ENCODE measurements around the gene USP32.
"Not testable (repeated sequence)": the region's sequence is repeated elsewhere in the genome, so short reads cannot be mapped to it uniquely, and the experiment has no call there.

USP32 gene

GRCh38 chr17:60383379-60383778 is 8.6 kb downstream of the USP32 start:
- no peak overlapping the region for H3K4me3 ChIP-seq (replicated peaks; ENCODE audit: low read depth, low read length)
- TF ChIP-seq CTCF (IDR thresholded peaks at IDR 0.05; ENCODE audit: low read length, missing control alignments): no peak
- no peak for DNase-seq (ENCODE audit: low read depth)

GRCh38 chr17:60381958-60382357 is 10.0 kb downstream of the USP32 start:
- DNase-seq (ENCODE audit: low read depth): no peak
- no peak for TF ChIP-seq CTCF (IDR thresholded peaks at IDR 0.05; ENCODE audit: low read length, missing control alignments)
- H3K4me3 ChIP-seq (replicated peaks; ENCODE audit: low read depth, low read length): no peak overlapping the region

GRCh38 chr17:60379461-60379860 is 12.5 kb downstream of the USP32 start:
- not testable (repeated sequence) for H3K4me3 ChIP-seq (replicated peaks; ENCODE audit: low read depth, low read length); DNase-seq (ENCODE audit: low read depth)

GRCh38 chr17:60378187-60378586 is 13.7 kb downstream of the USP32 start:
- not testable (repeated sequence) for DNase-seq (ENCODE audit: low read depth); H3K4me3 ChIP-seq (replicated peaks; ENCODE audit: low read depth, low read length)

- H3K4me3 ChIP-seq (replicated peaks; ENCODE audit: low read depth, low read length): no peak overlapping the region
- DNase-seq (ENCODE audit: low read depth): peak; percentile 62
- no peak for TF ChIP-seq CTCF (IDR thresholded peaks at IDR 0.05; ENCODE audit: low read length, missing control alignments)
Observed at GRCh38 chr17:60372790-60373483, 19.0 kb downstream of the USP32 start.

- TF ChIP-seq CTCF (IDR thresholded peaks at IDR 0.05; ENCODE audit: low read length, missing control alignments): no peak
- no peak overlapping the region for H3K4me3 ChIP-seq (replicated peaks; ENCODE audit: low read depth, low read length)
Observed at GRCh38 chr17:60371818-60372510, 20.0 kb downstream of the USP32 start.

GRCh38 chr17:60371416-60371815 is 20.5 kb downstream of the USP32 start:
- no peak for DNase-seq (ENCODE audit: low read depth)
- TF ChIP-seq CTCF (IDR thresholded peaks at IDR 0.05; ENCODE audit: low read length, missing control alignments): no peak
- no peak overlapping the region for H3K4me3 ChIP-seq (replicated peaks; ENCODE audit: low read depth, low read length)

More at GRCh38 chr17:60371818-60372510, 20.0 kb downstream of the USP32 start:
- DNase-seq (ENCODE audit: low read depth): no peak

GRCh38 chr17:60369727-60370126 is 22.2 kb downstream of the USP32 start:
- no peak for DNase-seq (ENCODE audit: low read depth)
- TF ChIP-seq CTCF (IDR thresholded peaks at IDR 0.05; ENCODE audit: low read length, missing control alignments): no peak
- H3K4me3 ChIP-seq (replicated peaks; ENCODE audit: low read depth, low read length): no peak overlapping the region
